Type B pancreatic cell (in vitro differentiated cells): ENCODE results near the gene CACNA1S. TPM values are rescaled to one million over a fixed set of nuclear protein-coding genes. Genes with fewer than 3 reads are reported as not detected.

Experiments
- DNase-seq: peaks from one replicate; pipeline ENCODE4 v3.0.0; 2021; ENCODE audit warnings: mixed read lengths; ENCODE audit not compliant: unreplicated experiment; ENCODE audit errors: extremely low spot score
- H3K27ac Mint-ChIP-seq: 2 replicates; pipeline ENCODE4 v1.8.0; 2021; ENCODE audit warnings: mild to moderate bottlenecking, mixed read lengths
- H3K27me3 Mint-ChIP-seq: 2 replicates; pipeline ENCODE4 v1.8.0; 2021; ENCODE audit warnings: mixed read lengths
- H3K36me3 Mint-ChIP-seq: 2 replicates; pipeline ENCODE4 v1.8.0; 2021; ENCODE audit warnings: mixed read lengths
- H3K4me1 Mint-ChIP-seq: one replicate; pipeline ENCODE4 v1.8.0; 2021; ENCODE audit warnings: mixed read lengths; ENCODE audit not compliant: unreplicated experiment
- H3K4me3 Mint-ChIP-seq: 2 replicates; pipeline ENCODE4 v1.8.0; 2021; ENCODE audit warnings: mild to moderate bottlenecking, mixed read lengths
- H3K9me3 Mint-ChIP-seq: 2 replicates; pipeline ENCODE4 v1.8.0; 2021; ENCODE audit warnings: mixed read lengths
- CTCF ChIP-seq: fragments of 200-600 bp; sonication (generic); conservative IDR thresholded peaks from 2 replicates; pipeline ENCODE4 v1.5.0; 2021; ENCODE audit warnings: antibody characterized with exemption, mild to moderate bottlenecking
- total RNA-seq: library from RNA; stranded (reverse); gene quantifications from 2 replicates; pipeline ENCODE4 v1.2.1, GENCODE V29; 2021; ENCODE audit warnings: low replicate concordance

CACNA1S gene
- total RNA-seq, 1 donor from 2014 or later = 0.12 TPM

GRCh38 chr1:201013031-201013485 lies 99.2 kb downstream of the CACNA1S start:
- H3K9me3 Mint-ChIP-seq = no peaks in the 10 kb centered on the region
- H3K27ac Mint-ChIP-seq = no peak overlapping the region
- no peak overlapping the region for H3K4me3 Mint-ChIP-seq

GRCh38 chr1:201011616-201012015 lies 100.6 kb downstream of the CACNA1S start:
- Mint-ChIP-seq H3K36me3 (no peaks in the 10 kb centered on the region), H3K27me3 (peaks cover 14% of the 10 kb centered on the region), H3K9me3 (no peaks in the 10 kb centered on the region), H3K4me3 (no peak overlapping the region), H3K27ac (no peak overlapping the region), H3K4me1 (peaks cover 27% of the 10 kb centered on the region)
- TF ChIP-seq CTCF = no peak
- no peak for DNase-seq

More at GRCh38 chr1:201013031-201013485, 99.2 kb downstream of the CACNA1S start:
- no peak for TF ChIP-seq CTCF
- no peak for DNase-seq
- Mint-ChIP-seq H3K27me3 (peaks cover 17% of the 10 kb centered on the region), H3K4me1 (peaks cover 32% of the 10 kb centered on the region), H3K36me3 (no peaks in the 10 kb centered on the region)

- H3K9me3 Mint-ChIP-seq = no peaks in the 10 kb centered on the region
- no peak for DNase-seq
- no peaks in the 10 kb centered on the region for H3K36me3 Mint-ChIP-seq
- TF ChIP-seq CTCF = no peak
- H3K4me1 Mint-ChIP-seq = peaks cover 15% of the 10 kb centered on the region
- no peak overlapping the region for H3K4me3 Mint-ChIP-seq
- H3K27ac Mint-ChIP-seq = peak overlapping the region; percentile 46
- peaks cover 4% of the 10 kb centered on the region for H3K27me3 Mint-ChIP-seq
Observed at GRCh38 chr1:201009962-201010645, 102.1 kb downstream of the CACNA1S start.

- TF ChIP-seq CTCF = no peak
- Mint-ChIP-seq H3K9me3 (no peaks in the 10 kb centered on the region), H3K36me3 (no peaks in the 10 kb centered on the region), H3K4me3 (no peak overlapping the region), H3K27ac (no peak overlapping the region), H3K27me3 (no peaks in the 10 kb centered on the region), H3K4me1 (peaks cover 11% of the 10 kb centered on the region)
- no peak for DNase-seq
Observed at GRCh38 chr1:201008666-201009360, 103.4 kb downstream of the CACNA1S start.

- H3K4me3 Mint-ChIP-seq = no peak overlapping the region
- H3K27ac Mint-ChIP-seq = no peak overlapping the region
- no peak for TF ChIP-seq CTCF
- no peak for DNase-seq
- H3K27me3 Mint-ChIP-seq = no peaks in the 10 kb centered on the region
- H3K9me3 Mint-ChIP-seq = no peaks in the 10 kb centered on the region
- no peaks in the 10 kb centered on the region for H3K36me3 Mint-ChIP-seq
- H3K4me1 Mint-ChIP-seq = peaks cover 11% of the 10 kb centered on the region
Observed at GRCh38 chr1:201007481-201007880, 104.7 kb downstream of the CACNA1S start.
